CD4-positive, alpha-beta T cell treated with Interleukin-4 for 4 hours (primary cell): Measurements from ENCODE around the gene CSNK1D.
A peak's percentile ranks its signal among the peaks of the same experiment; 100 is the strongest.

Experiments used
- DNase-seq: peaks from one replicate; pipeline ENCODE4 v3.0.0-alpha.2; 2020

Gene CSNK1D

DNA sequence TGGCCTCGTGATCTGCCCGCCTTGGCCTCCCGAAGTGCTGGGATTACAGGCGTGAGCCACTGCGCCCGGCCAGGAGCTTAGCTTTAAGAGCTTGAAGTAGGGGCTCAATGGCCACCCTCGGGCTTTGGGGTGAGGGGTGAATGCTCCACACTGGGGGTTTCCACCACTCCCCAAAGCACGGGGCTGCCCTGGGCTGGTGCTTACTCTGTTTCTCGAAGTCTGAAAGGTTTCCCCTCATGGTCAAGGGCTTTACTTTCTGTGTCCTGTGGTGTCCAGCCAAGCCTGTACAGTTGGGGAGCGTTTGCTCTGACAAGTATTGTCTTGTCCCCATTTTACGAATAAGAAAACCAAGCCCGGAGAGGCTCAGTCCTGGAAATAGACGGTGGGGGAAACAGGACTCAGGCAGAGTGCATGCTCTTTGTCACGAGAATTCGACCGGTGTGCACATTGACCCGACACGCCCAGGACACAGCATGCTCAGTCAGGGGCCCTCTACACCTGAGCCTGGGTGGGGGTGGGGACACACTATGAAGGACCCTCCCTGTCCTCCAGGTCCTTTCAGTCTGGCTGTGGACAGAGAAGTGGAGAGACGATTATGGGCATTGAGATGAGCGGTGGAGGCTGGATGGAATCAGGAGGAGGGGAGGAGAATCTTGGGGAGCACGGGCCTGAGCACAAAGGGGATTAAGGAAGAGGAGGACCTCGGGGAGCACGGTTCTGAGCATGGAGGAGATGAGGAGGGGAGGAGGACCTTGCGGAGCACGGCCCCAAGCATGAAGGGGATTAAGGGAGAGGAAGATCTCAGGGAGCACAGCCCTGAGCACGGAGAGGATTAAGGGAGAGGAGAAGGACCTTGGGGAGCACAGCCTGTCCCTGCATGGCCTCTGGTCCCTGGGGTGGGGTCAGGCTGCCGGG is 36.4 kb upstream of the CSNK1D start:
- no peak for DNase-seq

DNA sequence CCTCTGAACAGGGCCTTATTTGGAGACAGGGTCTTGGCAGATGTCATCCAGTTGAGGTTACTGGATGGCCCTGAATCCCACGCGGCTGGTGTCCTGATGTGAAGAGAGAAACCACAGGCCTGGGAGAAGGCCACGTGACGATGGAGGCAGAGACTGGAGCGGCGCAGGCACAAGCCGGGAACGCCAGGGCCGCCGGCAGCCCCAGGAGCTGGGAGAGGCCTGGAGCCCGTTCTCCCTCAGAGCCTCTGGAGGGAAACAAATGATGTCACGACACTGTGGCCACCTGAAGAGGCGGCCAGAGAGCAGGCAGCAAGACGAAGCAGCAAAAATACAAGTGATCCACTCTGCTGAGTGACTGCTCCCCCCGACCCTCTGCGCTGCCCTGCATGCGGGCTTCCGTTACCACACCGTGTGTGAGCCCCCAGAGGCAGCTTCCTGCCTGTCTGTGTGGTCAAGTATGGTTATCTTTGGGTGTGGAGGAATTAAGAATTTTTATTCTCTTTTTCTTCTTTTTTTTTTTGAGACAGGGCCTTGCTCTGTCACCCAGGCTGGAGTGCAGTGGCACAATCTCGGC is 32.3 kb upstream of the CSNK1D start:
- DNase-seq: no peak

DNA sequence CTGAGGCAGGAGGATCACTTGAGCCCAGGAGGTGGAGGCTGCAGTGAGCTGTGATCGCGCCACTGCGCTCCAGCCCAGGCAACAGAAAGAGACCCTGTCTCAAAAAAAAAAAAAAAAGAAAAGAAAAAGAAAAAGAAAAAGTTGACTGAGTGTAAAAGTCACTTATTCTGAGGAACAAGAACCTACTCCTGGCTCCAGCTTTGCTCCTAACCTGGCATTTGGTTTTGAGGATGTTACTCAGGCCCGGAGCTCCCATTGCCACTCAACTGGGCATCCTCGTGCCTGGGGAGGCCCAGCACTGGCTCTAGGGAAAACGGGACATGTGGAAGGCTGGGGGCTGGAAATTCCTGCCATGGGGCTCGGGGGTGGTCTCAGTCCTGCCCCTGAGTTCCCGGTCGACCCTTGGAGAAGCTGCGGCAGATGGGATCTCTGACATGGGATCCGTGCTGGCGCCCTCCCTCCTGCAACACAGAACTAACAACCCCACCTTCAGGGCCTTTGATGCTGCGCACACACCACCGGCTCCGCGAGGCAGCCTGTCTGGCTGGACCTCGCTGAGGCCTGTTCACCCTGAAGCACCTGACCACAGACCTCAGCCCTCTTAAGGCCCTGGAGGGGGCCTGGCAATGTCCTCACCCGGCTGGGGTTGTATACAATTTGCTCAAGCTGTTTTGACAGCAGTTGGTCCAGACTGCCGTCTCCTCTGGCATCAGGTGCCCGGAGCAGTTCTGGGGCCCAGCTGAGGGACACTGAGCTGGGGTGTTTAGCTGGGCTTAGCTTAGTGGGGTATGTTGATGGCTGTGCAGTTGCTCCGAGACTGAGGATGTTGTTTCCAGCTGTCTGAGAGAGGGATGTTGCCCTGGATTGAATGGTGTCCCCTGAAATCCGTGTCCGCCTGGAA is 31.6 kb upstream of the CSNK1D start:
- no peak for DNase-seq

DNA sequence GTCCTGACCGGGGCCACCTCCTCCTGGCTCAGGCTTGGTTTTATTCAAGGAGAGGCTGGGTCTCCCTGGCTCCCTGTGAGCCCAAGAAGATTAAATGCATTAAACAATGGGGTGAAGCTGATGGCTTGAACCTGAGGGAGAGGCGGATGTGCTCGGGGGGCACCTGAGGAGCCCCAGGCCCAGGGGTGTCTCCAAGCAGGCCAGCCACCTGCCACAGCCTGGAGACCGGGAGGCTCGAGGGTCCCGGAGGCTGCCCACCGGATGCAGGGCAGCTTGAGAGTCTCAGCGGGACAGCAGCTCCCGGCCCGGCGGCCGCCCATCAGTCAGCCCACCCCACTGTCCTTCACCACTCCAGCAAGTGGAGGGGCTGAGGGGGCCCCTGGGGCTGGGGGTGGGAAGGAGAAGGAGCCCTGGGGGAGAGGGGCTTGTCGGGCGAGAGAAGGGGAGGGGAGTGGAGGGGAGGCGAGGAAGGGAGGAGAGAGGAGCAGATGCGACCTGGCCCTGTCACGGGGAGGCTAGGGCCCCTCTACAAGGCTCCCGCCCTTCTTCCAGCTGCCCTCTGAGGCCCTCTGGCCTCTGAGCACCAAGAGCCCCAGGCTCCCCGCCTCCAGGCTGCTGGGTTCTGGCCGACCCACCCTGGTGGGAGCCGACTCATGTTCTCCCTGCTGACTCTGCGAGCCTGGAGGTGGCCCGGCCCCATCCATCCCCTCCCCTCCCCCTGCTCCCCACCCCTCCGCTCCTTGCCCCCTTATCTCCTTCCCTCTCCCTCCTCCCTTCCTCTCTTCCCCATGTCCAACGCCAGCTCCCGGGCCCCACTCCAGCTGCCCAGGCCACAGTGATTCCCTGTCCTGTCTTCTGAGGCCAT is 30.7 kb upstream of the CSNK1D start:
- no peak for DNase-seq

DNA sequence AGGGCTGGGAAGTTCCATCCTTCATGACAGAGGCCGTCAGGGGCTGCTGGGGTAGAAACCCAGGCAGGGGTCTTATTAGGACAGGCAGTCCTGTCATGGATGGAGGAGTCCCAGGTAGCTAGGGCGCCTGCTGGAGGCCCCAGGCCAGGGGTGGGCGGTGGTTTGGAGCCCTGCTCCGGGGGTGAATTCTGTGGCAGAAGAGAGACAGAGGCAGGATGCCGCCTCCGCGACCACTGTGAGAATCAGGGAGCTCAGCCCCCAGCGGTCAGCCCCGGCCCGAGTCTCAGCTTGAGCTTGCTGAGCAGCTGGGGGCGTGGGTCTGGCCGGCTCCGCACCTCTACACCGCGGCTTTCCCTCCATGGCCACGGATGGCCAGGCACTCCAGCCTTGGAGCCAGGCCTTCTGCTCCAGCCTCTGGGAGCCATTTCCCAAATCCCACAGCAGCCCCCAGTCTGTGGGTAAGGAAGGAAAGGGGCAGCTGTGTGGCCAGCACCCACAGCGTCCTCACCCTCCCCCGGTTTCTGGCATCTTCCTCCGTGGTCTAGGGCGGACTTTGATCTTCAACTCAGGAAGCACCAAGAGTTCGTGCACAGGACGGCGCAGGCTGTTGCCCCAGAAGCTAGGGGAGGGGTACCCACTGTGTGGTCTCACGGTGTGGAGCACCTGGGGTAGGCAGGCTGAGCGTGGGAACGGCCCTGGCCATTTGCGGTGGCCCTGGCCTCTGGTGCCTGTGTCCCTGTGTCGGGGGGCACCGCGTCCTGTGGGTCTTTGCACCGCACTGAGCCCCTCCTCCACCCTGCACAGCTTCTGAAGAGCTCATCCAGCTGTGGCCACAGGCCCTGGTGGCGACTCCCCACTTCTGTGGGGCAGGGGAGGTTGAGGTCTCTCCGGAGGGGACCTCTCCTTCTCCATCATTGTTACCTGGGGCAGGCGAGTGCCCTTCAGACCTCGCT is 29.8 kb upstream of the CSNK1D start:
- DNase-seq: peak; percentile 26

DNA sequence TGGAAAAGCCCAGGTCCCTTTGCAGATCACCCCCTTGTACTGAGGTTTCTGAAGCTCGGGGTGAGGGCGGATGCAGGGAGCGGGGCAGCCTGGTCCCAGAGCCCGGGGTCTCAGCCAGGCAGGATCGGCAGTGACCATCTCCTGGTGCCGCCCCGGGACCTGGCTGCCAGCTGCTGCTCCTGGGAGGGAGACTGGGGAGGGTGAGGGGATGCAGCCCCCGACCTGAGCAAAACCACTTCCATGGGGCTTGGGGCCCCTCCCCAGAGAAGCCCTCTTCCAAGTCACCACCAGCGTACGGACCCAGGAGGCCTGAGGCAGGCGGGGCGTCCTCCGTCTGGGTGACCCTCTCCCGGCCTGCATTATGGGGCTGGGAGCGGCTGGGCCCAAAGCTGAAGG is 29.1 kb upstream of the CSNK1D start:
- DNase-seq: no peak

DNA sequence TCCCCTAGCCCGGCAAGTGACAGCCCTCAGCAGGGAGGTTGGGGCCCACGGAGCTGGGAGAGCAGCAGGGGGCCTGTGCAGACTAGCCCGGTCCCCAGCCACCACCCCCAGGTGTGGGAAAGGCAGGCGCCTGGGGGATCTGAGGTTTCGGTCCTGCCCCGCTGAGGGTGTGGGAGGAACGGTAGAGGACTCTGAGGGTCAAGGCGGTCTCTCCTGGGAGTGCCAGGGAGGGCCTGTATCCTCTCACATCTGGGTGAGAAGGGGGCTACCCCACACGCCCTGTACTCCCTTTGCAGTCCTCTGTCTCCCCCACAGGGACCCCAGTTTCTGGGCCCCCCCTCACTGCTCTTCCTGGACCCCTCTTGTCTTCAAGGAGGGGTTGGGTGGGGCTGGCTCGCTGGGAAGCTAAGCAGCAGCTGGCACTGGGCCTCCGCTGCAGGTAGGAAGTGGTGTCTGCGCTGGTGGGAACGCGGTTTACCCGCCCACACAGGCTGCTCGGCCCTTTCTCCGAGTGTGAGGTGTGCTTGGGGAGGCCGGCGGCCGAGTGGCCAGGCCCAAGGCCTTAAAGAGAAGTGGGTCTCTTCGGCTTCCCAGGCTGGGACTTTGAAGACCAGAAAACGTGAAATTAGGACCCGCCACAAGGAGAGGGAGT is 28.5 kb upstream of the CSNK1D start:
- DNase-seq: peak; percentile 33

DNA sequence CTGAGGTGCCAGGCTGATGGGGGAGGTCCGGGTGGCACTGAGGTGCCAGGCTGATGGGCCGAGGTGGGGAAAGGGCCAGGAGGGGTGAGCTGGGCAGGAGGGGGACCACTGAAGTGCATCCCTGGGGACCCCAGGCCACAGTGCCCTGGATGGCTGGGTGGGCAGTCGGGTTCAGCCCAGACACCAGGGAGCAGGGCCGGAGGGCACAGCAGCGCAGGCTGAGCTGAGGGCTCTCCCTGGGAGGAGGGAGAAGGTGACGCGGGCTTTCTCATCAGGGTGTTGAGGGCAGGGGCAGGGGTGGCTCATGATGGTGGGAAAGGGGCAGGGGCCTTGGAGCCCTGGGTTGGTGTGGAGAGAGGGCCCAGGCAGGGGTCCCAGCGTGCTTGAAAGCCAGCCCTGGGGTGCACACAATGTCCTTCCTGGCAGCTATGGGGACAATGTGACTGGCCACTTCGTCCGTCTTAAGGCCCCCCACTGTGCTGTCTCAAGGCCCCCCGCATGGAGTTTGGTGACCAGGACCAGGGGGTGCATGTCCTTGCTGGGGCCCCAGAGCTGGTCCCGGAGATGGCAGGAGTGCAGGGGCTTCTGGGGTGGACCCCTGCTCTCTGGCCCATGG is 27.9 kb upstream of the CSNK1D start:
- no peak for DNase-seq

DNA sequence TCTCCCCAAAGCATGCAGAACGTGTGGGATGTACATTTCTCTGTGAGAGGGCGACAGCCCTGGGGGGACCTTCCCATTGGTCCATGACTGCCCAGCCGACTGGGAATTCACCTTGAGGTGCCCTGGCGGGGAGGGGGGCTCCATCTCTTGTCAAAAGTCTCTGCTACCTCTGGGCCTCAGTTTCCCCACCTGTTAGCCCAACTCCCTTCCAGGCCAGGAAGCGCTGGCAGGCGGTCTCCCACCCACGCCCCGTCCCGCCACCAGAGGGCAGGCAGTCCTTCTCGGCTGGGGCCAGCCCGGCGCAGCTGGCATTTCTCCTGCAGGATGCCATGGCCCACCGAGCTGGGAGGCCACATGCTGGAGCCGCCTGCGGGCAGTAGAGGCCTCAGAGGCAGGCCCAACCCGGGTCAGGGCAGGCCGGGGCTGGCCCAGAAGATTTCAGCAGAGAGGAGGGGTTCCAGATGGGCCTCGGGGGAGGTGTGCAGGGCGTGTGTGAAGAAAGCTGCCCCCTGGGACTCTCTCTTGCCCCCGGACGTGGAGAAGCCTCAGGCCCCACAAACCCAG is 27.3 kb upstream of the CSNK1D start:
- peak; percentile 48 for DNase-seq

DNA sequence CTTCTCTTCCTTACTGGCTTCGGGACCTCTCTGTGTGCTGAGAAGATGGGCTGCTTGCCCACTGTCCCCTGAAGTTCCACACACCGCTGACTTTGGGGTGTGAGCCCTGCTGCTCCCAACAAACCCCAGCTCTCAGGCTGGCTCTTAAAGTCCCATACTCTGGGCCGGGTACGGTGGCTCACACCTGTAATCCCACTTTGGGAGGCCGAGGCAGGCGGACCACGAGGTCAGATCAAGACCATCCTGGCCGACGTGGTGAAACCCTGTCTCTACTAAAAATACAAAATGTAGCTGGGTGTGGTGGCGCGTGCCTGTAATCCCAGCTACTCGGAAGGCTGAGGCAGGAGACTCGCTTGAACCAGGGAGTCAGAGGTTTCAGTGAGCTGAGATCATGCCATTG is 26.7 kb upstream of the CSNK1D start:
- DNase-seq: no peak

DNA sequence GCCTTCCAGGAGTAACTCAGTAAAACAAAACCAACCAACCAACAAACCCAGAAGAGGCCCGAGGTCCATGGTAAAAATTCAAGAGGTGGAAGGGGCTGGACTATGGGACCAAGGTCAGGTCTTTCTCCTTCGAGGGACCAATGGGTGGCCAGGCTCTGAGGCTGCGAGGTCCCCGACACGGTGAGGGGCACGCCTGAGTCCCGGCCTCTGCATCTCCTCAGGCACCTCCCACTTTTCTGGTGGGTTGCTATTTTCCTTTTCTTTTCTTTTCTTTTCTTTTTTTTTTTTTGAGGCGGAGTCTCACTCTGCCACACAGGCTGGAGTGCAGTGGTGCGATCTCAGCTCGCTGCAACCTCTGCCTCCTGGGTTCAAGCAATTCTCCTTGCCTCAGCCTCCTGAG is 26.0 kb upstream of the CSNK1D start:
- DNase-seq: no peak

DNA sequence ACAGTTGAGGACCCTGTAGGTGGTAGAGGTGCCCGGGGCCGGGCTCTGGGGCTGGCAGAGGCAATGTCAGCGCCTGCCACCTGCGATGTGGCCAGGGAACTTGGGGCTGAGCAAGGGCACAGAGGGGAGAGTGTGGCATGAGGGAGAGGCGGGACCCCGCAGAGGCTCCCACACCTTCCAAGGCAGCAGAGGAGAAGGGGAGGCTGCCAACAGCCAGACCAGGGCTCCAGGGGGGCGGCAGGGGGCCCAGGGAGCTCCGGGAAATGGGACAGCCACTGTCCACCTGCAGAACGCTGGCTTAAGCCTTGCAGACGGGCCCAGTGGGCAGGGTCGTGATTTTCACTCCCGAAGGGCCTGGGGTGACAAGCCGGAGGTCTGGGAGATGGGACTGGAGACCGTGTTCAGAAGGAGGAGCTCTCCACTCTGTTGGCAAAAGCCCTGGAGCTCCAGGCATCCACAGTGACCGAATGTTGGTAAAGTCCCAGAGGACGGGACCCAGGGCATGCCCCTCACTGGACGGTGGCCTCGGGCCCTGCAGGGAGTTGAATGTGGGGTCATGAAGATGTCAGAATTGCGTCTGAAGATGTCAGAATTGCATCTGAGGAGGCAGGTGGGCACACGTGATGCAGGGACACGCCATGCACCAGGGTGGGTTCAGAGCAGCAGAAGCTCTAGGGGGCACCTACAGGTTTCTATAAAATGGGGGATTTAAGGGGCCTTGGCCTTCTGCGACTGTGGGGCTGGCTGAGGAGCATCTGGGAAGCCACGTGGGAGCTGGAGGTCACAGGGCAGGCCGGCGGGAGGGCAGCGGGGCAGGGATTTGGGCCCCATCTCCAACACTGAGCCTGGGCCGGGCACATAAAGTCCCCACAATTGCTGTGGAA is 25.3 kb upstream of the CSNK1D start:
- DNase-seq: no peak

DNA sequence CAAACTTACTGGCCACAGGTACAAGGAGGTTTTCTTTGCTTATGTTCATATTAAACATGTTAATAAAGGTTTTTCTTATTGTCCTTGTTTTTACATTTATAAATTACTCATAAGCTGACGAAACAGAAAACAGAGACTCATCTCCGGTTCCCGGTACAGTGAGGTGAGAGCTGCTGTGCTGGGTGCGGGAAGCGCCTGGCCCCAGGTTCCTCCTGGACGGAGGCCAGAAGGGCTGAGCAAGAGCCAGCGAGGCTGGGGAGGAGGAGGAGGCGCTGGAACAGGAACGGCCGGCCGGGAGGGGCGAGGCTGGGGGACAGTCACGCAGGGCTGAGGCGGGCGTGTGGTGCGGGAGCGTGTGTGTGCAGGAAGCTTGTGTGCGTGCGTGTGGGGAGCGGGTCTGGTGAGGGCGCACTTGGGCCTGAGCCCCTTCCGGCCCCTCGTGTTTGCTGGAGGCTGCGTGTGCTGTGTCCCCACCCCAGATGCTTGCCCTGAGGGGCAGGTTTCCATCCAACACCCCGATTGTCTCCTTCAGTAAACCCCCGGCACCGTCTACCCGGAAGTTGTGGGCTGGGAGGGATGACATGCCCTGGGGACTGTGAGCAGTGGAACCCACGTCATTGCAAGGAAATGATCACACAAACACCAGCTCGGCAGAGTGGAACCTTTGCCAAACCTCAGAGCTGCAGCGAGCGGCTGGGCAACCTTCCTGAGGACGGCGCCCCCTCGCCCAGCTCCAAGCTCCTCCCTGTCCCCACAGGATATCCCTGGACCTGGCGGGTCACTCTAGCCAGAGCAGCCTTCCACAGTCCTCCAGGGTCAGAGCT is 24.4 kb upstream of the CSNK1D start:
- peak; percentile 93 for DNase-seq

DNA sequence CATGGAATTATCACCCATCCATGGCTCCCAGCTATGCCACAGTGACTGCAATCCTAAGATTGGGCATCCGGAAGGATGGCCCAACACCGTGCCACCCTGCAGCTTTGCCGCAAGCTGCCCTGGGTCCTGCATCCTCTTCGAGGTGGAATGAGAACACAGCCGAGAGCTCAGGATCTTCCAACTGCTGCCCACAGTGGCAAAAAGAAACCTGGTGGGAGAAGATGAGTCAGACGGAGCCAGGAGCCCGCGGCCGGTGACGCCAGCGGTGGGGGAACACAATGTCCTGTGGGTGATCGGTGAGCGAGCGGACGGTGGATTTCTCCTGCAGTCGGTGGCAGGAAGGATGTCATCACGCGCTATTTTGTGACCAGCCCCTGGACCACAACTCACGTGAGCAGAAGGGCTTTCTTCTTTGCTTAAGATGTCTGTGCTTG is 23.8 kb upstream of the CSNK1D start:
- peak; percentile 79 for DNase-seq

DNA sequence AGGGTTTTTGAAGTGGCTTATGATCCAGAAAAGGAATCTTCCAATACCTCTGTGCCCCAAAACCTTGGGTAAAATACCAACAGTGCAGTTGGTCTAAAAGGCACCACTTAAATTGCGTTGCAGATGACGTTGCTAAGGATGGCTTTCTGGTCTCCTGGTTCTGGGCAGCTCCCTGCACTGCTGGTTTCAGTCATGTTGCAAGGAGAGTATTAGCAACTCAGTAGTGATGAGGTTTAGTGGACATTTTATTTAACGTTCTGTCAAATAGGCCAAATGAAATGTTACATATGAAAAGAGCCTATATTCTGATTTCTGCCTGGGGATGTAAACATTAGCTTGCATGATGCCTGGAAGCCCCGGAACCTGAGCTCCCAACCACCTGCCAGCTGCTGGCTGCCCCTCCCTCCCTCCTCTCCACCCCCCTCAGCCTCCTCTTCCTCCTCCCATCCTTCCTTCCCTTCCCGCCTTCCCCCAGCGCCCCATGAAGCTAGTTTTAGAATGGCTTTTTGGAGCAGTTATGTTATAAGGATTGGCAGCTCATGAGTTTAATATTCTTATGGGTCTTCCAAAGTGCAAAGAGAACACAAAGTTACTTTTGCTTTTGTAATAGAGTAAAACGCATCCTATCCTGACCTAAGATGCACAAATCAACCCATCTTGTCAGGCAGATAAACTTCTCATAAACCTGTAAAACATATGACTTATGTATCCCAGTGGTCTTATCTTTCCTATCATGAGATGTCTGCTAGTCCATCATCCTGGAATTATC is 23.2 kb upstream of the CSNK1D start:
- DNase-seq: no peak

DNA sequence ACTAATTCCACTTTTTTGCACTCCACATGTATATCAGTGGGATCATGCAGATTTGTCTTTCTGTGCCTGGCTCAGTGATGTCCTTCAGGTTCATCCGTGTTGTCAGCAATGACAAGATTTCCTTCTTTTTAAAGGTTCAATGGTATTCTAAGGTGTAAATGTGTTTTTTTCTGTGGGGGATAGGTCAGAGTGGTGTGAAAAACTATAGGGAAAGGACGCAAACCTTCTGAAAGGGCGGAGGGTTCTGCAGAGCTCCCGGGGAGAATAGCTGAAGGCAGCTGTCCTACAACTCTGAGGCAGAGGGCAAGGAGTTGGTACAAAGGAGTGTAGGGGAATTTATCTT is 21.9 kb upstream of the CSNK1D start:
- DNase-seq: no peak

DNA sequence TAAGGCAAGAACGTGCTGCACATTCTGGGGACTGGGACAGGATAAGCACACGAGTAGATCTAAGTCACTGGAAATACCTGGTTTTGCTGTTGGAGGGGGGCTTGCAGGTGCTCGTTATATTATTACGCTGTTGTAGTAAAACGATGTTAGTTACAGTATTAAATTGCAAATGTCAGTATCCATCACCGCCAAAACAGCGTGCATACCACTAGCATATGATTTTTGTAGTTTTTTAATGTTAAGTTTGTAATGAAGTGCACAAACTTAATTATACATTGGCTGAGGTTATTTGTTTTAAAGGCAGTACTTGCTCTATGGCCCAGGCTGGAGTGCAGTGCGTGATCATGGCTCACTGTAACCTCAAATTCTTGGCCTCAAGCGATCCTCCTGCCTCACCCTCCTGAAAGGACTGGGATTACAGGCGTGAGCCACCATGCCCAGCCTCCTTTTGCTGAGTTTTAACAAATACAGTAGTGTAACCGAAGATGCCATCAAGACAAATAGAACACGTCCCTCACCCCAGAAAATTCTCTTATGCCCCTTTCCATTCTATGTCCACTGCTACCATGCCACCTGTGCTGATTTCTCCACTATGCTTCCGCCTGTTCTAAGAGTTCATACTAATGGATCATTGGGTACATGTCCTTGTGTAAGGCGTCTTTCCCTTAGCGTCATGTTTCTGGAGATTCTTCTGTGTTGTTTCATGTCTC is 20.7 kb upstream of the CSNK1D start:
- DNase-seq: no peak
